KOPT-K1 (cell line): ENCODE measurements around the gene PRR23E.

Experiments used
- H3K27ac ChIP-seq: fragments of 200-600 bp; sonication (generic); 2 replicates; pipeline ENCODE4 v1.5.1; 2016; ENCODE audit warnings: antibody characterized with exemption, mild to moderate bottlenecking, low read depth, low read length; ENCODE audit not compliant: poor library complexity, severe bottlenecking
- H3K36me3 ChIP-seq: fragments of 200-600 bp; sonication (generic); 2 replicates; pipeline ENCODE4 v1.5.1; 2017; ENCODE audit warnings: antibody characterized with exemption, mild to moderate bottlenecking, low read length, moderate library complexity; ENCODE audit not compliant: insufficient read depth
- H3K9me3 ChIP-seq: fragments of 200-600 bp; sonication (generic); 2 replicates; pipeline ENCODE4 v1.5.1; 2017; ENCODE audit warnings: antibody characterized with exemption, low read length, mild to moderate bottlenecking; ENCODE audit not compliant: insufficient read depth, poor library complexity, severe bottlenecking

Gene PRR23E

GRCh38 chr3:127207727-127208482, 15.0 kb downstream of the PRR23E start:
- H3K9me3 ChIP-seq = peaks cover 3% of the 10 kb centered on the region
- no peak overlapping the region for H3K27ac ChIP-seq
- H3K36me3 ChIP-seq = peaks cover 96% of the 10 kb centered on the region

GRCh38 chr3:127208483-127209100, 15.7 kb downstream of the PRR23E start:
- peaks cover 92% of the 10 kb centered on the region for H3K36me3 ChIP-seq
- H3K9me3 ChIP-seq = no peaks in the 10 kb centered on the region
- H3K27ac ChIP-seq = peak overlapping the region; percentile 98

- Histone ChIP-seq H3K27ac (peak overlapping the region; percentile 98), H3K9me3 (no peaks in the 10 kb centered on the region), H3K36me3 (peaks cover 87% of the 10 kb centered on the region)
Measured at GRCh38 chr3:127209155-127209839, 16.4 kb downstream of the PRR23E start.

GRCh38 chr3:127209840-127210653, 17.1 kb downstream of the PRR23E start:
- peak overlapping the region; percentile 98 for H3K27ac ChIP-seq
- peaks cover 79% of the 10 kb centered on the region for H3K36me3 ChIP-seq
- no peaks in the 10 kb centered on the region for H3K9me3 ChIP-seq

- Histone ChIP-seq H3K27ac (peak overlapping the region; percentile 98), H3K36me3 (peaks cover 74% of the 10 kb centered on the region), H3K9me3 (no peaks in the 10 kb centered on the region)
Measured at GRCh38 chr3:127210654-127210943, 17.7 kb downstream of the PRR23E start.

- peaks cover 67% of the 10 kb centered on the region for H3K36me3 ChIP-seq
- no peaks in the 10 kb centered on the region for H3K9me3 ChIP-seq
- peak overlapping the region; percentile 98 for H3K27ac ChIP-seq
Measured at GRCh38 chr3:127211118-127212060, 18.5 kb downstream of the PRR23E start.

- peaks cover 59% of the 10 kb centered on the region for H3K36me3 ChIP-seq
- no peaks in the 10 kb centered on the region for H3K9me3 ChIP-seq
- peak overlapping the region; percentile 98 for H3K27ac ChIP-seq
Measured at GRCh38 chr3:127212231-127212630, 19.3 kb downstream of the PRR23E start.

GRCh38 chr3:127212711-127213110, 19.8 kb downstream of the PRR23E start:
- peaks cover 54% of the 10 kb centered on the region for H3K36me3 ChIP-seq
- H3K27ac ChIP-seq = peak overlapping the region; percentile 98
- no peaks in the 10 kb centered on the region for H3K9me3 ChIP-seq

GRCh38 chr3:127213381-127213918, 20.5 kb downstream of the PRR23E start:
- no peaks in the 10 kb centered on the region for H3K9me3 ChIP-seq
- peaks cover 46% of the 10 kb centered on the region for H3K36me3 ChIP-seq
- H3K27ac ChIP-seq = peak overlapping the region; percentile 98

GRCh38 chr3:127214975-127215374, 22.0 kb downstream of the PRR23E start:
- Histone ChIP-seq H3K36me3 (peaks cover 31% of the 10 kb centered on the region), H3K27ac (peak overlapping the region; percentile 98), H3K9me3 (no peaks in the 10 kb centered on the region)

GRCh38 chr3:127215714-127216414, 22.9 kb downstream of the PRR23E start:
- H3K27ac ChIP-seq = peak overlapping the region; percentile 98

GRCh38 chr3:127216415-127217261, 23.7 kb downstream of the PRR23E start:
- peaks cover 16% of the 10 kb centered on the region for H3K36me3 ChIP-seq
- H3K27ac ChIP-seq = peak overlapping the region; percentile 98
- no peaks in the 10 kb centered on the region for H3K9me3 ChIP-seq

More at GRCh38 chr3:127215714-127216414, 22.9 kb downstream of the PRR23E start:
- no peaks in the 10 kb centered on the region for H3K9me3 ChIP-seq
- H3K36me3 ChIP-seq = peaks cover 23% of the 10 kb centered on the region
